GM13976 (cell line): ENCODE data around the gene LRRC74B.
"Not testable (repeated sequence)": the region's sequence is repeated elsewhere in the genome, so short reads cannot be mapped to it uniquely, and the experiment has no call there.

Source experiments
- DNase-seq: peaks from one replicate; pipeline ENCODE4 v3.0.0; 2012; ENCODE audit warnings: low spot score
- in situ Hi-C: fragments of 300-500 bp; cut with MboI; formaldehyde crosslinking; loops from one replicate; pipeline ENCODE4 v1.12.0; 2022; ENCODE audit warnings: low sequenced_read_pairs, mixed read lengths, inconsistent platforms; ENCODE audit not compliant: unreplicated experiment
- TF ChIP-seq, protein P1 (sequence below): IDR thresholded peaks from 2 replicates; pipeline ENCODE4 v1.5.1; 2012; ENCODE audit warnings: borderline replicate concordance, mild to moderate bottlenecking; ENCODE audit not compliant: insufficient read depth; ENCODE audit errors: extremely low read depth, missing control alignments, control extremely low read depth

LRRC74B gene

DNA sequence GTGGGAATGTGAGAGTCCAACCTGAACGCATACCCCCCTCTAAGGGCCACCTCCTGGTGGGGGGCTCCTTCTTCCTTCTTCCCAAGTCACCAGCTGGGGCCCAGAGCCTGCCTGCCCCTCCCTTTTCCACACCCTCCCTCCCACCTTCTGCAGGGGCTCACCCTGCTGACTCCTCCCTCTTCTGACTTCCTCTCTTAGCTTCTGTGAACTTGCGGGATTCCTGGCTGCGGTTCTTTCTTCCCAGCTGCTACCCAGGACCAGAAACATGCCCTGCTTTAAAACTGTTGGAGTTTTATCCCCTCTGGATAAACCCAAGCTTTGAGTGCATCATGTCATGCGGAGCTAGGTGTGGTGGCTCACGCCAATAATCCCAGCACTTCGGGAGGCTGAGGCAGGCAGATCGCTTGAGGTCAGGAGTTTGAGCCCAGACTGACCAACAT is 10.2 kb downstream of the LRRC74B start:
- DNase-seq: no peak
- TF ChIP-seq, protein P1, sequence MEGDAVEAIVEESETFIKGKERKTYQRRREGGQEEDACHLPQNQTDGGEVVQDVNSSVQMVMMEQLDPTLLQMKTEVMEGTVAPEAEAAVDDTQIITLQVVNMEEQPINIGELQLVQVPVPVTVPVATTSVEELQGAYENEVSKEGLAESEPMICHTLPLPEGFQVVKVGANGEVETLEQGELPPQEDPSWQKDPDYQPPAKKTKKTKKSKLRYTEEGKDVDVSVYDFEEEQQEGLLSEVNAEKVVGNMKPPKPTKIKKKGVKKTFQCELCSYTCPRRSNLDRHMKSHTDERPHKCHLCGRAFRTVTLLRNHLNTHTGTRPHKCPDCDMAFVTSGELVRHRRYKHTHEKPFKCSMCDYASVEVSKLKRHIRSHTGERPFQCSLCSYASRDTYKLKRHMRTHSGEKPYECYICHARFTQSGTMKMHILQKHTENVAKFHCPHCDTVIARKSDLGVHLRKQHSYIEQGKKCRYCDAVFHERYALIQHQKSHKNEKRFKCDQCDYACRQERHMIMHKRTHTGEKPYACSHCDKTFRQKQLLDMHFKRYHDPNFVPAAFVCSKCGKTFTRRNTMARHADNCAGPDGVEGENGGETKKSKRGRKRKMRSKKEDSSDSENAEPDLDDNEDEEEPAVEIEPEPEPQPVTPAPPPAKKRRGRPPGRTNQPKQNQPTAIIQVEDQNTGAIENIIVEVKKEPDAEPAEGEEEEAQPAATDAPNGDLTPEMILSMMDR: no peak
- in situ Hi-C loops: no loop called here

DNA sequence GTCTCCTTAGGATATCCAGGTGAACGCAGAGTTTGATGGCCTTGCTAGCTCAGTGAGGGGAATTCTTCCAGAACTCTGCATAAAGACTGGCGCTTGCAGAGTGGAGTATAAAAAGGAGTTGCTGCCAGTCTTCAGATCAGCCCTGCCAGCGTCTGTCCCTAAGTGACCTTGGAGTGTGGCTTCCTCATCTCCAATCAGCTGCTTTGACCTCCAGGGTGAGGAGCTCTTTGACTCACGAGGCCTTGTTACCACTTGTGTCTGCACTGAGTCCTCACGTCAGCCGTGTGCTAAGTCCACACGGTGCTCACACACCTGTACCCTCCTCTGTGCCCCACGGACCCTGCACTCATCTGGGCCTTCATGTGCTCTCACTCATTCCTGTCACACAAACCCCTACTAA is 14.6 kb downstream of the LRRC74B start:
- in situ Hi-C loops, DNase-seq: not testable (repeated sequence)

DNA sequence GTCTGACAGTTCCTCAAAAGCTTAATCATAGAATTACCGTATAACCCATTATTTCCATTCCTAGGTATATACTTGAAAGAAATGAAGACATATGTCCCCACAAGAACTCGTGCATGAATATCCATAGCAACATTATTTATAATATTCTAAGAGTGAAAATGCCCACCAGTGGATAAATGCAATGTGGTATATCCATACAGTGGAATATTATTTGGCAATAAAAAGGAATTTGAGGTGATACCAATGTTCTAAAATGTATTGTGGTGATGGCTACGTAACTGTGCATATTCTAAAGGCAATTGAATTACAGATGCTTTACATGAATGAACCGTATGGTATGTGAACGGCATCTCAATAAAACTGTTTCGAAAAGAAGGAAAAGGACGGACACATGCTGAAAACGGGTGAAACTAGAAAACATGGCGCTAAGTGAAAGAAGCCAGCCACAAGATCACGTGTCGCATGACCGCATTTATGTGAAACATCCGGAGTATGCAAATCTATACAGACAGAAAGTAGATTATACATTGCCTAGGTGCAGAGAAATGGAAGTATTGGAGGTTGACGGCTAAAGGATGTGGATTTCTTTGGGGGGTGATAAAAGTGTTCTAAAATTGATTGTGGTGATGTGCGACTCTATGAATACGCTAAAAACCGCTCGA is 16.0 kb downstream of the LRRC74B start:
- DNase-seq, in situ Hi-C loops: not testable (repeated sequence)

DNA sequence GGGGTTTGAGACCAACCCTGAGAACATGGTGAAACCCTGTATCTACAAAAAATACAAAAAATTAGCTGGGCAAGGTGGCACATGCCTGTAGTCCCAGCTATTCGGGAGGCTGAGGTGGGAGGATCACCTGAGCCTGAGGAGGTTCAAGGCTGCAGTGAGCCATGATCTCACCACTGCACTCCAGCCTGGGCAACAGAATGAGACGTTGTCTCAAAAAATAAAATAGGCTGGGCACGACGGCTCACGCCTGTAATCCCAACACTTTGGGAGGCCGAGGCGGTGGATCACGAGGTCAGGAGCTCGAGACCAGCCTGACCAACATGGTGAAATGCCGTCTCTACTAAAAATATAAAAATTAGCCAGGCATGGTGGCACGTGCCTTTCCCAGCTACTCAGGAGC is 18.7 kb downstream of the LRRC74B start:
- DNase-seq, in situ Hi-C loops: not testable (repeated sequence)

DNA sequence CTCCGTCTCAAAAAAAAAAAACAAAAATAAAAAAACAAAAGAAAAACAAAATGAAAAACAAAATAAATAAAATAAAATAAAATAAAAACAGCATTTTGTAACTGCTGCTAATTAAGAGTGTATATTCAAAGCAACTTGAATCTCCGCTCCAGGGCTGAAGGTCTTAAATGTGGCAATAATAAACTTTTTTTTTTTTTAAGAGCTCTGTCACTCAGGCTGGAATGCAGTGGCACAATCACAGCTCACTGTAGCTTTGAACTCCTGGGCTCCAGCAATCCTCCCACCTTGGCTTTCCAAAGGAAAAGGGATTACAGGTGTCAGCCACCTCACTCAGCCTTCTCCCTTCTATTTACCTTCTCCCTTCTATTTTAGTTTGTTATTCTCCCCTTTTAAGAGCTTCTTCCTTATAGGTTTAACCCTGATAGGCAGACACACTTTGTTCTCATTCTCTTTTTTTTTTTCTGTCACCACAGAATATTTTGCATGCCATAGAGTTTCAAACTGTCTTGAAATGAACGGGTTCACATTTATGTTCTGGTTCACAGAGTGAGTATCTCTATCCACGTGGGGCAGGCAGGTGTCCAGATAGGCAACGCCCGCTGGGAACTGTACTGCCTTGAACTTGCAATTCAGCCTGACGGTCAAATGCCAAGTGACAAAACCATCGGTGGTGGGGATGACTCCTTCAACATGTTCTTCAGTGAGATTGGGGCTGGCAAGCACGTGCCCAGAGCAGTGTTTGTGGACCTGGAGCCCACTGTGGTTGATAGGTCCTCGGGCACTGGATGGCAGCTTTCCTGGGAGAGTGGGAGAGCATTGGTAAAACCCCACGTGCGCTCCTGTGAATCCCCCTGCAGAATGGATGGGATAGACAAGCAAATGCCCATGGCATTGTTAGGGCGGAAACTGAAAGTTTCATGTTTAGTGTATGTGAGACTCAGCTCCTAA is 19.4 kb downstream of the LRRC74B start:
- in situ Hi-C loops: no loop called here
- DNase-seq: no peak
- TF ChIP-seq, protein P1: no peak

DNA sequence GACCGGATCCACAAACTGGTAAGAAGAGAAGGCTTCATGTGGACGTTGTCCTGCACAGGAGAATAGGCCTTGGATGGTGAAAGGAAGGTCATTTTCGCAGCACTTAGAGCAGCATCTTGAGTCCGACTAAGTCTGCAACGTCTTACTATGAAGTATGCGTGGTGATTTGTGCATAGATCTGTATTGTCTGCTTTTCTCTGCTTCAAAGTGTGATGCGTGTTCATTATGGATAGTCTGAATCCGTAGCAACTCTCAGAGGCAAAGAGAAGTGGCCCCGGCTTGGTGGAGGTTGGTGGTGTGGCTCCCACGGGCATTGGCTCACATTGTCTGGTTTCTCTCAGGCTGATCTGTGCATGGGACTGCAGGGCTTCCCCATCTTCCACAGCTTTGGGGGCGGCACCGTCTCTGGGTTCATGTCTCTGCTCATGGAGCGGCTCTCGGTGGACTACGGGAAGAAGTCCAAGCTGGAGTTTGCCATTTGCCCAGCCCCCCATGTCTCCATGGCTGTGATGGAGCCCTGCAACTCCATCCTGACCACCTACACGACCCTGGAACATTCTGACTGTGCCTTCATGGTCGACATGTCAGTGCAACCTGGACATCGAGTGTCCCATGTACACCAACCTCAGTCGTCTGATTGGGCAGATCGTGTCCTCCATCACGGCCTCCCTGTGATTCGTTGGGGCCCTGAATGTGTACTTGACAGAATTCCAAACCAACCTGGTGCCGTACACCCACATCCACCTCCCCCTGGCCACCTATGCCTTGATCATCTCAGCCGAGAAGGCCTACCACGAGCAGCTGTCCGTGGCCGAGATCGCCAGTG is 21.5 kb downstream of the LRRC74B start:
- TF ChIP-seq, protein P1: no peak
- DNase-seq: no peak
- in situ Hi-C loops: no loop called here

DNA sequence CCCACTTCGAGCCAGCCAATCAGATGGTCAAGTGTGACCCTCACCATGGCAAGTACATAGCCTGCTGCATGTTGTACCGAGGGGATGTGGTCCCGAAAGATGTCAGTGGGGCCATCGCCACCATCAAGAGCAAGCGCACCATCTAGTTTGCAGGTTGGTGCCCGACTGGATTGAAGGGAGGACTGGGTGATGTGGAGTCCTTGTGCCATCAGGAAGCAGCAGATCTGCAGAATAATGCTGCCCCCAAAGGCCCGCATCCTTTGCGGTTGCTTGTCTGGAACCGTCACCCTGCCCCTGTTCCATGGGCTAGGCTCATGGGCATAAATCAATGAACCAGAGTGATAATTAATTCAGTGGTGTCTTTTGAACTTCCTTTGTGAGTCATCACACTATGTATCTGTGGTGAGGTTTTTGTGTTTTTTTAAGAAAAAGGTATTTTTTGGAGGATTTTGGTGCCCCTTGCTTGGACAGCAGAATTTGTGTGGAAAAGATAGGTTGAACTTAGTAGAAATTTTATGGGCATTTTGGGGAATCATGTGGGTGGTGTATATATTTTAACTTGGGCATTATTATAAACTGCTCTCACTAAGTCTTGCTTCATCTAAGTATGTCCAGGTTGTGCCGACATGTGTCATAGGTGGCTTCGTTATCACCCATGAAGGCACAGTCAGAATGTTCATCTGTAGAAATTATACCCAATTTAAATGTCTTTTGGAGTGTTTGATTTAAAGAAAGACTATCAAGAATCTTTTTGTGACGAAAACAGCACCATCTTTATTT is 22.3 kb downstream of the LRRC74B start:
- TF ChIP-seq, protein P1: no peak
- in situ Hi-C loops: no loop called here

More for the DNA sequence above, 22.3 kb downstream of the LRRC74B start:
- no peak for DNase-seq
